ENCODE data around the gene SMIM5.

SMIM5 gene

GRCh38 chr17:75650874-75651273 lies 17.6 kb downstream of the SMIM5 start:
- Histone ChIP-seq H3K4me3 (ENCODE audit: low read length) (no peak overlapping the region), H3K9ac (ENCODE audit: low read length) (no peak overlapping the region), H3K36me3 (replicated peaks; ENCODE audit: low read depth, low read length) (peaks cover 48% of the 10 kb centered on the region), H3K4me1 (ENCODE audit: low read length) (peaks cover 20% of the 10 kb centered on the region), H3K9me3 (ENCODE audit: insufficient read depth, low read length) (no peaks in the 10 kb centered on the region), H3K79me2 (ENCODE audit: low read length) (no peaks in the 10 kb centered on the region; the same call in 1 of the 2 replicates), H3K27ac (ENCODE audit: low read length) (no peak overlapping the region), H3K4me2 (ENCODE audit: low read length) (no peak overlapping the region), H3K27me3 (ENCODE audit: low read depth, low read length) (no peaks in the 10 kb centered on the region), H2AFZ (ENCODE audit: low read depth, low read length) (no peak overlapping the region), H4K20me1 (ENCODE audit: insufficient read depth, low read length) (no peaks in the 10 kb centered on the region)
- TF ChIP-seq, protein P1, sequence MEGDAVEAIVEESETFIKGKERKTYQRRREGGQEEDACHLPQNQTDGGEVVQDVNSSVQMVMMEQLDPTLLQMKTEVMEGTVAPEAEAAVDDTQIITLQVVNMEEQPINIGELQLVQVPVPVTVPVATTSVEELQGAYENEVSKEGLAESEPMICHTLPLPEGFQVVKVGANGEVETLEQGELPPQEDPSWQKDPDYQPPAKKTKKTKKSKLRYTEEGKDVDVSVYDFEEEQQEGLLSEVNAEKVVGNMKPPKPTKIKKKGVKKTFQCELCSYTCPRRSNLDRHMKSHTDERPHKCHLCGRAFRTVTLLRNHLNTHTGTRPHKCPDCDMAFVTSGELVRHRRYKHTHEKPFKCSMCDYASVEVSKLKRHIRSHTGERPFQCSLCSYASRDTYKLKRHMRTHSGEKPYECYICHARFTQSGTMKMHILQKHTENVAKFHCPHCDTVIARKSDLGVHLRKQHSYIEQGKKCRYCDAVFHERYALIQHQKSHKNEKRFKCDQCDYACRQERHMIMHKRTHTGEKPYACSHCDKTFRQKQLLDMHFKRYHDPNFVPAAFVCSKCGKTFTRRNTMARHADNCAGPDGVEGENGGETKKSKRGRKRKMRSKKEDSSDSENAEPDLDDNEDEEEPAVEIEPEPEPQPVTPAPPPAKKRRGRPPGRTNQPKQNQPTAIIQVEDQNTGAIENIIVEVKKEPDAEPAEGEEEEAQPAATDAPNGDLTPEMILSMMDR (IDR thresholded peaks at IDR 0.05; ENCODE audit: low read depth, low read length) = no peak
- no peak for TF ChIP-seq EZH2phosphoT487 (IDR thresholded peaks at IDR 0.05; ENCODE audit: low read depth)

DNA sequence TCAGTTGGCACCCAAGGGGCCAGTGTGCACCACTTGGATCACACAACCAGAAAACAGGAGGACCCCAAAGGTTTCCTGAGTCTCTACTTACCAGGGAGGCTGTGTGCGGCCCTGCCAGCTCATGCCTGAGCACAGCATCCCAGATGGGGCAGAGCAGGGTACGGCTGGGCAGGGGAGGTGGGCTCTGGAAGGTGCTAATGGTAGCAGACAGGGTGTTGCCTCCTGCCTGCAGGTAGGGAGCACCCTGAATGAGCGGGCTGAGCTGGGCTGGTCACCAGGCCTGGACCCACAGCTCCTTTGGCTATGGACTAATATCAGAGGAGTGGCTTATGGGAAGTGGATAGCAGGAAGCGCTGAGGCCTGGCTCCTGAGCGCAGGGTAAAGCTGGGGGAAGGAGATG lies 19.1 kb downstream of the SMIM5 start:
- Histone ChIP-seq H3K9me3 (ENCODE audit: insufficient read depth, low read length) (no peaks in the 10 kb centered on the region), H3K4me1 (ENCODE audit: low read length) (peaks cover 8% of the 10 kb centered on the region; the same call in 1 of the 2 replicates), H3K4me2 (ENCODE audit: low read length) (no peak overlapping the region), H3K27ac (ENCODE audit: low read length) (no peak overlapping the region), H3K79me2 (ENCODE audit: low read length) (no peaks in the 10 kb centered on the region), H3K9ac (ENCODE audit: low read length) (no peak overlapping the region), H3K4me3 (ENCODE audit: low read length) (no peak overlapping the region), H3K27me3 (ENCODE audit: low read depth, low read length) (no peaks in the 10 kb centered on the region), H3K36me3 (replicated peaks; ENCODE audit: low read depth, low read length) (peaks cover 46% of the 10 kb centered on the region), H2AFZ (ENCODE audit: low read depth, low read length) (no peak overlapping the region), H4K20me1 (ENCODE audit: insufficient read depth, low read length) (no peaks in the 10 kb centered on the region)
- no peak for TF ChIP-seq EZH2phosphoT487 (IDR thresholded peaks at IDR 0.05; ENCODE audit: low read depth)
- TF ChIP-seq, protein P1 (IDR thresholded peaks at IDR 0.05; ENCODE audit: low read depth, low read length) = no peak

DNA sequence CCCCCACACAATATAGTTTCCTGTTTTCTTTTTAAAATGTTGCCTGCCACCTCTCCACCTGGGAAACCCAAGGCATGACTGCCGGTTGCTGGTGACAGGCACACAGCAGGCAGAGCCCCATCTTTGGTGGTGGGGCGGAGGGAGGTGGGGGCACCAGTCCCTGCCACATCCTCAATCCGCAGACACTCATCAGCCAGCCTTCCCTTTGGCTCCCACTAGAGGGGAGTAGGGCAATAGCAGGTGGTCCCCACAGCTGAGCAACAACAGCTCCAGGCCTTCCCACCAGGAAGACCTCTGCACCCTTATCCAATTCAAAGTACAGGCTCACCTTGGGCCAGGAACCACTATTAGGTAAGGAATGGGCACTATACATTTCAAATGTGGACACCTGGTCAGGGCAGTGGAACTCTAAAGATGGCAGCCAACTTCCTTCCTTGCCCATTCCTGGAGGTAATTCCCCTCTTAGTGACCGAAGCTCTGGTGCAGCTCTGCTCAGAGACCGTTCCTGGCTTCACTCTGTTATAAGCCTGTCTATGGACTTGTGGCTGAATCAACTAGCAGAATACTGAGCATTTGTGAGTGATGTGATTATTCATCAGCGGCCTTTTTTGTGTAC lies 19.8 kb downstream of the SMIM5 start:
- Histone ChIP-seq H2AFZ (ENCODE audit: low read depth, low read length) (no peak overlapping the region), H3K9ac (ENCODE audit: low read length) (no peak overlapping the region), H3K4me2 (ENCODE audit: low read length) (no peak overlapping the region), H3K4me3 (ENCODE audit: low read length) (no peak overlapping the region), H3K79me2 (ENCODE audit: low read length) (no peaks in the 10 kb centered on the region), H3K27me3 (ENCODE audit: low read depth, low read length) (no peaks in the 10 kb centered on the region), H3K4me1 (ENCODE audit: low read length) (peaks cover 8% of the 10 kb centered on the region; the same call in 1 of the 2 replicates), H3K9me3 (ENCODE audit: insufficient read depth, low read length) (no peaks in the 10 kb centered on the region), H3K27ac (ENCODE audit: low read length) (no peak overlapping the region), H4K20me1 (ENCODE audit: insufficient read depth, low read length) (no peaks in the 10 kb centered on the region), H3K36me3 (replicated peaks; ENCODE audit: low read depth, low read length) (peaks cover 43% of the 10 kb centered on the region)
- TF ChIP-seq EZH2phosphoT487 (IDR thresholded peaks at IDR 0.05; ENCODE audit: low read depth) = no peak
- TF ChIP-seq, protein P1 (IDR thresholded peaks at IDR 0.05; ENCODE audit: low read depth, low read length) = peak; percentile 63

- H3K4me2 ChIP-seq (ENCODE audit: low read length) = no peak overlapping the region
- no peaks in the 10 kb centered on the region for H3K79me2 ChIP-seq (ENCODE audit: low read length)
- H4K20me1 ChIP-seq (ENCODE audit: insufficient read depth, low read length) = no peaks in the 10 kb centered on the region
- TF ChIP-seq, protein P1 (IDR thresholded peaks at IDR 0.05; ENCODE audit: low read depth, low read length) = no peak
- no peak for TF ChIP-seq EZH2phosphoT487 (IDR thresholded peaks at IDR 0.05; ENCODE audit: low read depth)
- H3K9ac ChIP-seq (ENCODE audit: low read length) = no peak overlapping the region
- no peak overlapping the region for H2AFZ ChIP-seq (ENCODE audit: low read depth, low read length)
- no peak overlapping the region for H3K27ac ChIP-seq (ENCODE audit: low read length)
- H3K27me3 ChIP-seq (ENCODE audit: low read depth, low read length) = no peaks in the 10 kb centered on the region
- no peak overlapping the region for H3K4me3 ChIP-seq (ENCODE audit: low read length)
- H3K4me1 ChIP-seq (ENCODE audit: low read length) = peaks cover 8% of the 10 kb centered on the region; the same call in 1 of the 2 replicates
- H3K9me3 ChIP-seq (ENCODE audit: insufficient read depth, low read length) = no peaks in the 10 kb centered on the region
- H3K36me3 ChIP-seq (replicated peaks; ENCODE audit: low read depth, low read length) = peaks cover 42% of the 10 kb centered on the region
These were observed 20.9 kb downstream of the SMIM5 start for GRCh38 chr17:75654176-75654575.
